Breast epithelium (tissue), 4 donors: Measurements from ENCODE around the gene ATP2C1. TPM values are rescaled to one million over a fixed set of nuclear protein-coding genes. Genes with fewer than 3 reads are reported as not detected.

Source experiments
- DNase-seq, 2 donors: peaks; one replicate each; pipeline ENCODE4 v3.0.0-alpha.2; 2019; ENCODE audit warnings: low spot score in 2 of 2
- H3K27ac ChIP-seq, 2 donors: fragments of 200-600 bp; sonication (generic) in 1 of 2; one replicate each; pipeline ENCODE4 v1.5.1; 2016 to 2019; ENCODE audit warnings: mild to moderate bottlenecking in 1 of 2
- H3K27me3 ChIP-seq, 2 donors: fragments of 200-600 bp; sonication (generic) in 1 of 2; one replicate each; pipeline versions ENCODE4 v1.5.1 to v1.6.0; 2017 to 2019; ENCODE audit warnings: control low read depth in 1 of 2, mild to moderate bottlenecking in 1 of 2
- H3K36me3 ChIP-seq: fragments of 200-600 bp; one replicate; pipeline ENCODE4 v1.5.1; 2019
- H3K4me1 ChIP-seq, 2 donors: fragments of 200-600 bp; sonication (generic); one replicate each; pipeline ENCODE4 v1.5.1; 2016 to 2019; ENCODE audit warnings: control low read depth in 1 of 2
- H3K4me3 ChIP-seq, 3 donors: fragments of 200-600 bp; sonication (generic); 1 replicate in 2 of 3; 2 replicates in 1 of 3; pipeline ENCODE4 v1.5.1; 2016 to 2019; ENCODE audit warnings: mild to moderate bottlenecking in 3 of 3, moderate library complexity in 2 of 3
- H3K9me3 ChIP-seq, 2 donors: fragments of 200-600 bp; sonication (generic) in 1 of 2; one replicate each; pipeline ENCODE4 v1.5.1; 2016 to 2019; ENCODE audit warnings: control low read depth in 1 of 2
- CTCF ChIP-seq, 3 donors: fragments of 450-650 bp; IDR thresholded peaks; one replicate each; pipeline ENCODE4 v1.5.1; 2016 to 2017; ENCODE audit warnings: antibody characterized with exemption in 3 of 3, mild to moderate bottlenecking in 3 of 3, moderate library complexity in 3 of 3
- POLR2A ChIP-seq: fragments of 450-650 bp; IDR thresholded peaks from one replicate; pipeline ENCODE4 v1.6.1; 2016; ENCODE audit warnings: antibody characterized with exemption, mild to moderate bottlenecking, moderate library complexity
- POLR2AphosphoS5 ChIP-seq, 3 donors: sonication (generic); formaldehyde crosslinking; IDR thresholded peaks; one replicate each; pipeline ENCODE4 v1.6.1; 2017; ENCODE audit warnings: antibody characterized with exemption in 3 of 3
- intact Hi-C: fragments of 100-400 bp; cut with DNase I; formaldehyde crosslinking; loops from one replicate; pipeline ENCODE4 v1.15.1; 2023; ENCODE audit warnings: low total_unique reads
- total RNA-seq, 3 donors: library from RNA; depleted of rRNA; stranded (reverse); fragments of >200 nt; gene quantifications; one replicate each; pipeline ENCODE4 v1.1.0, GENCODE V29; 2016

ATP2C1 gene
- total RNA-seq, 3 donors from 2014 or later: 59.4 to 76.4 (median 76.2) TPM

GRCh38 chr3:130903412-130903908, 9.6 kb downstream of the ATP2C1 start:
- TF ChIP-seq CTCF (IDR thresholded peaks at IDR 0.05): no peak
- no peak for TF ChIP-seq POLR2AphosphoS5 (IDR thresholded peaks at IDR 0.05)
- no peak for TF ChIP-seq POLR2A
- Histone ChIP-seq H3K27ac (no peak overlapping the region), H3K4me1 (no peaks in the 10 kb centered on the region), H3K4me3 (no peak overlapping the region), H3K36me3 (no peaks in the 10 kb centered on the region), H3K27me3 (no peaks in the 10 kb centered on the region), H3K9me3 (no peaks in the 10 kb centered on the region)
- no peak for DNase-seq
- intact Hi-C loops: no loop called here

GRCh38 chr3:130904491-130904890, 10.6 kb downstream of the ATP2C1 start:
- no peaks in the 10 kb centered on the region for H3K27me3 ChIP-seq
- TF ChIP-seq POLR2AphosphoS5 (IDR thresholded peaks at IDR 0.05) (no peak), POLR2A (no peak), CTCF (IDR thresholded peaks at IDR 0.05) (no peak)
- H3K9me3 ChIP-seq: no peaks in the 10 kb centered on the region
- intact Hi-C loops: no loop called here
- DNase-seq: no peak
- no peak overlapping the region for H3K27ac ChIP-seq
- H3K4me3 ChIP-seq: no peak overlapping the region
- H3K36me3 ChIP-seq: no peaks in the 10 kb centered on the region
- H3K4me1 ChIP-seq: no peaks in the 10 kb centered on the region

GRCh38 chr3:130905551-130905950, 11.7 kb downstream of the ATP2C1 start:
- Histone ChIP-seq H3K27ac (no peak overlapping the region), H3K36me3 (no peaks in the 10 kb centered on the region), H3K4me1 (no peaks in the 10 kb centered on the region), H3K9me3 (no peaks in the 10 kb centered on the region), H3K27me3 (no peaks in the 10 kb centered on the region), H3K4me3 (no peak overlapping the region)
- TF ChIP-seq CTCF (IDR thresholded peaks at IDR 0.05): no peak
- TF ChIP-seq POLR2A: no peak
- TF ChIP-seq POLR2AphosphoS5 (IDR thresholded peaks at IDR 0.05): no peak
- DNase-seq: no peak
- intact Hi-C loops: no loop called here

GRCh38 chr3:130906374-130906995, 12.6 kb downstream of the ATP2C1 start:
- Histone ChIP-seq H3K27me3 (no peaks in the 10 kb centered on the region), H3K36me3 (no peaks in the 10 kb centered on the region), H3K27ac (no peak overlapping the region), H3K4me1 (no peaks in the 10 kb centered on the region), H3K9me3 (no peaks in the 10 kb centered on the region), H3K4me3 (no peak overlapping the region)
- intact Hi-C loops: no loop called here
- no peak for TF ChIP-seq CTCF (IDR thresholded peaks at IDR 0.05)
- no peak for TF ChIP-seq POLR2A
- no peak for TF ChIP-seq POLR2AphosphoS5 (IDR thresholded peaks at IDR 0.05)
- DNase-seq: no peak

- Histone ChIP-seq H3K4me1 (no peaks in the 10 kb centered on the region), H3K27me3 (no peaks in the 10 kb centered on the region), H3K9me3 (no peaks in the 10 kb centered on the region), H3K36me3 (no peaks in the 10 kb centered on the region), H3K27ac (no peak overlapping the region), H3K4me3 (no peak overlapping the region)
- intact Hi-C loops: no loop called here
- no peak for DNase-seq
- TF ChIP-seq POLR2AphosphoS5 (IDR thresholded peaks at IDR 0.05) (no peak), POLR2A (no peak), CTCF (IDR thresholded peaks at IDR 0.05) (no peak)
Observed at GRCh38 chr3:130907500-130907899, 13.6 kb downstream of the ATP2C1 start.
